Thyroid gland (tissue), 4 donors: Measurements from ENCODE around the gene CDS1. TPM values are rescaled to one million over a fixed set of nuclear protein-coding genes. Genes with fewer than 3 reads are reported as not detected.

ENCODE experiments used
- DNase-seq, 2 donors: peaks; one replicate each; pipeline ENCODE4 v3.0.0-alpha.2; 2019
- H3K27ac ChIP-seq, 3 donors: fragments of 200-600 bp; sonication (generic); 1 replicate in 2 of 3; 2 replicates in 1 of 3; pipeline ENCODE4 v1.5.1; 2016 to 2019; ENCODE audit warnings: mild to moderate bottlenecking in 1 of 3, moderate library complexity in 1 of 3
- H3K27me3 ChIP-seq: fragments of 200-600 bp; sonication (generic); one replicate; pipeline ENCODE4 v1.5.1; 2019
- H3K36me3 ChIP-seq, 2 donors: fragments of 200-600 bp; sonication (generic); one replicate each; pipeline ENCODE4 v1.5.1; 2016 to 2019
- H3K4me1 ChIP-seq, 2 donors: fragments of 200-600 bp; sonication (generic); one replicate each; pipeline ENCODE4 v1.5.1; 2017 to 2019
- H3K4me3 ChIP-seq, 3 donors: fragments of 200-600 bp; sonication (generic); replicated peaks in 1 of 3; 1 replicate in 2 of 3; 2 replicates in 1 of 3; pipeline ENCODE4 v1.5.1; 2016; ENCODE audit warnings: mild to moderate bottlenecking in 1 of 3
- H3K9me3 ChIP-seq: fragments of 200-600 bp; sonication (generic); one replicate; pipeline ENCODE4 v1.5.1; 2017
- POLR2A ChIP-seq, 2 donors: fragments of 450-650 bp; IDR thresholded peaks; one replicate each; pipeline ENCODE4 v1.6.1; 2017; ENCODE audit warnings: antibody characterized with exemption in 2 of 2, mild to moderate bottlenecking in 2 of 2, moderate library complexity in 1 of 2
- WGBS, 2 donors: methylation state at CpG; one replicate each; pipeline ENCODE4 v1.1.5; 2017; 5-methylcytosine and 5-hydroxymethylcytosine counted together
- intact Hi-C: fragments of 100-400 bp; cut with DNase I; formaldehyde crosslinking; loops from one replicate; pipeline ENCODE4 v1.15.1; 2023
- small RNA-seq: library from RNA; depleted of rRNA; stranded (forward); fragments of <200 nt; gene quantifications from one replicate; pipeline ENCODE3, GENCODE V24; 2016
- total RNA-seq, 4 donors: library from RNA; depleted of rRNA; stranded (reverse); fragments of >200 nt; gene quantifications; one replicate each; pipeline ENCODE4 v1.2.3, GENCODE V29; 2016
- TF ChIP-seq, protein P1 (sequence below), 6 experiments: fragments of 200-600 bp in 3 of 6; fragments of 450-650 bp in 3 of 6; sonication (generic) in 3 of 6; IDR thresholded peaks; one replicate each; pipeline ENCODE4 v1.5.1; 2016 to 2019; ENCODE audit warnings: antibody characterized with exemption in 6 of 6, mild to moderate bottlenecking in 2 of 6, inconsistent platforms in 1 of 6, moderate library complexity in 1 of 6

CDS1 gene
- total RNA-seq, 4 donors from 2014 or later: 37.9 to 55.5 (median 46.2) TPM

DNA sequence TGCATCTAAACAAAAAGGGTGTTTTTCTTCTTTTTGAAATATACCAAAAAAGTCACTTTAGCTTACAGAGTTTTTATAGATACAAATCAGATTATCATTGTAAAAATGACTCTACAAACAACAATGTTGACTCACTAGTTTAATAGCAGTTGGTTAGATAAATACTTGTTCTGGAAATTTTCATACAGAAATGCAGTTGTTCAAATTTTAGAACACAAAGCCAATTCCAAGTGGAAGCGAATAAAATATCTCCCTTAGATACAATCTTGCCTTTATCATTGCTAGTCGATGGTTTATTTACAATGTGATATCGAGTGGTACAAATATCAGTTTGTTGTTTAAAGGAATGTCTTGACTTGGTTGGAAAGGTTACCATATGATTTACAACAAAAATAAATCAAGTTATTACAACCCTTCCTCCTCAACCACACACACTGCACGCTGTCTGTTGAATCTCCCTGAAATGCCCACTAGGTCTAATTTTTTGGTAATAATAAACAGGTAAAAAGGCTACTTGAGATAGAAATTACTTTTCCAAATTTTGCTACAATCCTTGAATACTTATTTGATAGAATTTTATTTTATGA lies 114.8 kb downstream of the CDS1 start:
- H3K27ac ChIP-seq: no peak overlapping the region
- peaks cover 42 to 51% of the 10 kb centered on the region in 2 donors for H3K36me3 ChIP-seq
- WGBS, 2 donors: 91 to 94% methylated on average over 4 of the region's 4 CpGs

DNA sequence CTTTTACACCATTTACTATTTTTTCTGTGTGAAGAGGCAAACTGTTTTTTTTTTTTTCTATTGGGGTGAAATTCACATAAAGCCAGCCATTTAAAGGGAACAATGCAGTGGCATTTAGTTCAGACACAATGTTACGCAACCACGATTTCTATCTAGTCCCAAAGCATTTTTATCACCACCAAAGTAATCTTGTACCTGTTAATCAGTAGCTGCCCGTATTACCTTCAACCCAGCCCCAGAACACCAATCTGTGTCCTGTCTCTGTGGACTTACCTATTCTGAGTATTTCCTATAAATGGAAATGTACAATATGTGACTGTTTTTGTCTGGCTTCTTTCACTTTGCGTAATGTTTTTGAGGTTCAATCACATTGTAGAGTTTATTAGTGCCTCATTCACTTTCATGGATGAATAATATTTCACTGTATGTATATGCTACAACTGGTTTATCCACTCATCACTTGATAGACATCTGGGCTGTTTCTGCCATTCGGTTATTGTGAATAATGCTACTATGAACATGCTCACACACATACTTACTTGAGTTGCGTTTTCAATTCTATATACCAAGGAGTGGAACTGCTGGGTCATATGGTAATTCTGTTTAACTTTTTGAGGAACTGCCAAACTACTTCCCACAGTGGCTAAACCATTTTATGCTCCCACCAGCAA lies 116.2 kb downstream of the CDS1 start:
- Histone ChIP-seq H3K4me3 (no peak overlapping the region), H3K4me1 (no peaks in the 10 kb centered on the region), H3K27me3 (no peaks in the 10 kb centered on the region), H3K27ac (no peak overlapping the region), H3K9me3 (no peaks in the 10 kb centered on the region), H3K36me3 (peaks cover 37 to 45% of the 10 kb centered on the region in 2 donors)
- 96 to 98% methylated on average over 6 of the region's 6 CpGs for WGBS, 2 donors
- intact Hi-C loops: no loop called here
- no peak for DNase-seq
- TF ChIP-seq, protein P1, sequence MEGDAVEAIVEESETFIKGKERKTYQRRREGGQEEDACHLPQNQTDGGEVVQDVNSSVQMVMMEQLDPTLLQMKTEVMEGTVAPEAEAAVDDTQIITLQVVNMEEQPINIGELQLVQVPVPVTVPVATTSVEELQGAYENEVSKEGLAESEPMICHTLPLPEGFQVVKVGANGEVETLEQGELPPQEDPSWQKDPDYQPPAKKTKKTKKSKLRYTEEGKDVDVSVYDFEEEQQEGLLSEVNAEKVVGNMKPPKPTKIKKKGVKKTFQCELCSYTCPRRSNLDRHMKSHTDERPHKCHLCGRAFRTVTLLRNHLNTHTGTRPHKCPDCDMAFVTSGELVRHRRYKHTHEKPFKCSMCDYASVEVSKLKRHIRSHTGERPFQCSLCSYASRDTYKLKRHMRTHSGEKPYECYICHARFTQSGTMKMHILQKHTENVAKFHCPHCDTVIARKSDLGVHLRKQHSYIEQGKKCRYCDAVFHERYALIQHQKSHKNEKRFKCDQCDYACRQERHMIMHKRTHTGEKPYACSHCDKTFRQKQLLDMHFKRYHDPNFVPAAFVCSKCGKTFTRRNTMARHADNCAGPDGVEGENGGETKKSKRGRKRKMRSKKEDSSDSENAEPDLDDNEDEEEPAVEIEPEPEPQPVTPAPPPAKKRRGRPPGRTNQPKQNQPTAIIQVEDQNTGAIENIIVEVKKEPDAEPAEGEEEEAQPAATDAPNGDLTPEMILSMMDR (IDR thresholded peaks at IDR 0.05): no peak
- no peak for TF ChIP-seq POLR2A (IDR thresholded peaks at IDR 0.05)

More for the DNA sequence above, 114.8 kb downstream of the CDS1 start:
- no peaks in the 10 kb centered on the region for H3K9me3 ChIP-seq
- no peak for DNase-seq
- TF ChIP-seq, protein P1 (IDR thresholded peaks at IDR 0.05): no peak
- H3K27me3 ChIP-seq: no peaks in the 10 kb centered on the region
- intact Hi-C loops: no loop called here
- H3K4me3 ChIP-seq: no peak overlapping the region
- H3K4me1 ChIP-seq: no peaks in the 10 kb centered on the region

Small RNA genes lying within 50 kb of the gene (small RNA-seq; reads per million reads assigned to genes)
- gene RN7SL552P: not detected
- not detected for gene RPL3P13

Other genes starting within 250 kb of the CDS1 start
- 10 to 100 TPM in 1 of 4 donors, under 1 TPM in 1, not detected in 2; 0.40 to 19.1 TPM for gene NKX6-1, start 83.8 kb upstream of the CDS1 start, total RNA-seq